SK-N-SH (cell line): ENCODE measurements around the gene CD93. TPM values are rescaled to one million over a fixed set of nuclear protein-coding genes. Genes with fewer than 3 reads are reported as not detected.

ENCODE experiments used
- CTCF ChIA-PET: fragments of 300-600, 350-600 bp; formaldehyde crosslinking; extraction: SDS; loops from one replicate; lab custom pipeline; 2021; lab: Yijun Ruan, JAX
- POLR2A ChIA-PET: fragments of 350-600 bp; sonication (Branson Sonifier 250); formaldehyde crosslinking; extraction: SDS; loops from one replicate; lab custom pipeline; 2020; ENCODE audit warnings: antibody characterized with exemption, inconsistent platforms; lab: Yijun Ruan, JAX
- DNase-seq: peaks from one replicate; pipeline ENCODE4 v3.0.0; 2012
- H2AFZ ChIP-seq: fragments of 200-600 bp; sonication (generic); 2 replicates; pipeline ENCODE4 v1.8.1; 2016; ENCODE audit warnings: antibody characterized with exemption, mild to moderate bottlenecking, low read depth
- H3F3A ChIP-seq: fragments of 200-600 bp; sonication (generic); replicated peaks from 2 replicates; pipeline ENCODE3; 2016; ENCODE audit warnings: antibody characterized with exemption, mild to moderate bottlenecking; ENCODE audit not compliant: insufficient read depth
- H3K27ac ChIP-seq, 2 experiments: fragments of 200-500 bp in 1 of 2; fragments of 200-600 bp in 1 of 2; sonication (Bioruptor generic) in 1 of 2; sonication (generic), shearing (Covaris generic) in 1 of 2; 2 replicates each; pipeline versions ENCODE4 v1.5.1 to v1.6.1; 2014 to 2016; ENCODE audit warnings: low read depth in 2 of 2, inconsistent platforms in 1 of 2, low read length in 1 of 2, mild to moderate bottlenecking in 1 of 2, mixed read lengths in 1 of 2
- H3K27me3 ChIP-seq: fragments of 200-600 bp; sonication (generic), shearing (Covaris generic); 2 replicates; pipeline ENCODE4 v1.6.1; 2016; ENCODE audit warnings: mixed run types; ENCODE audit not compliant: insufficient read depth
- H3K36me3 ChIP-seq, 2 experiments: fragments of 200-500 bp in 1 of 2; fragments of 200-600 bp in 1 of 2; sonication (Bioruptor generic) in 1 of 2; sonication (generic) in 1 of 2; replicated peaks in 1 of 2; 2 replicates each; pipeline versions ENCODE3 to v1.5.1; 2014 to 2016; ENCODE audit warnings: low read length in 1 of 2, mild to moderate bottlenecking in 1 of 2; ENCODE audit not compliant: insufficient read depth in 2 of 2, control insufficient read depth in 1 of 2
- H3K4me1 ChIP-seq, 2 experiments: fragments of 200-500 bp in 1 of 2; fragments of 200-600 bp in 1 of 2; sonication (Bioruptor generic) in 1 of 2; sonication (generic), shearing (Covaris generic) in 1 of 2; 2 replicates each; pipeline versions ENCODE4 v1.5.1 to v1.6.1; 2014 to 2016; ENCODE audit warnings: low read depth in 1 of 2, low read length in 1 of 2, mixed run types in 1 of 2; ENCODE audit not compliant: insufficient read depth in 2 of 2, control insufficient read depth in 1 of 2
- H3K4me2 ChIP-seq: fragments of 200-600 bp; sonication (generic), shearing (Covaris generic); 2 replicates; pipeline ENCODE4 v1.6.1; 2017; ENCODE audit warnings: mixed run types
- H3K4me3 ChIP-seq, 2 experiments: fragments of 200-500 bp in 1 of 2; fragments of 200-600 bp in 1 of 2; sonication (Bioruptor generic) in 1 of 2; sonication (generic), shearing (Covaris generic) in 1 of 2; 2 replicates each; pipeline versions ENCODE4 v1.5.1 to v1.8.1; 2014 to 2016; ENCODE audit warnings: low read depth in 2 of 2, inconsistent platforms in 1 of 2, low read length in 1 of 2, mild to moderate bottlenecking in 1 of 2, mixed read lengths in 1 of 2, moderate library complexity in 1 of 2
- H3K79me2 ChIP-seq: fragments of 200-600 bp; sonication (generic); 2 replicates; pipeline ENCODE4 v1.8.1; 2017; ENCODE audit warnings: mild to moderate bottlenecking; ENCODE audit not compliant: insufficient read depth
- H3K9ac ChIP-seq: fragments of 200-600 bp; sonication (generic); 2 replicates; pipeline ENCODE4 v1.6.1; 2017; ENCODE audit warnings: mixed run types
- H3K9me2 ChIP-seq: fragments of 200-600 bp; sonication (generic); 2 replicates; pipeline ENCODE4 v1.6.1; 2017; ENCODE audit warnings: mixed run types
- H3K9me3 ChIP-seq: fragments of 200-600 bp; sonication (generic); 2 replicates; pipeline ENCODE4 v1.6.1; 2017; ENCODE audit warnings: mixed run types, mild to moderate bottlenecking, moderate library complexity
- H4K20me1 ChIP-seq: fragments of 200-600 bp; sonication (generic); 2 replicates; pipeline ENCODE4 v1.6.1; 2017; ENCODE audit warnings: mild to moderate bottlenecking, mixed run types; ENCODE audit not compliant: insufficient read depth
- CHD2 ChIP-seq: fragments of 150-350 bp; IDR thresholded peaks from 2 replicates; pipeline ENCODE4 v1.6.1; 2018; ENCODE audit warnings: low read length; ENCODE audit not compliant: partially characterized antibody
- EZH2phosphoT487 ChIP-seq: fragments of 200-600 bp; sonication (generic); IDR thresholded peaks from 2 replicates; pipeline ENCODE4 v1.6.1; 2017; ENCODE audit warnings: low read depth, mixed run types, mild to moderate bottlenecking, antibody characterized with exemption, moderate library complexity, borderline replicate concordance
- FOXJ3 ChIP-seq: sonication (generic); formaldehyde crosslinking; IDR thresholded peaks from 2 replicates; pipeline ENCODE4 v1.5.1; 2020; ENCODE audit warnings: mild to moderate bottlenecking, missing genetic modification reagents
- GABPA ChIP-seq: IDR thresholded peaks from 2 replicates; pipeline ENCODE4 v1.4.0; 2012; ENCODE audit warnings: low read depth, mild to moderate bottlenecking
- GATA2 ChIP-seq: sonication (generic); formaldehyde crosslinking; IDR thresholded peaks from 2 replicates; pipeline ENCODE4 v1.5.0; 2020; ENCODE audit warnings: mild to moderate bottlenecking, missing genetic modification reagents
- JUND ChIP-seq: IDR thresholded peaks from 2 replicates; pipeline ENCODE4 v1.4.0; 2012
- MXI1 ChIP-seq: IDR thresholded peaks from 2 replicates; pipeline ENCODE4 v1.6.1; 2012; ENCODE audit warnings: mild to moderate bottlenecking, low read depth, low read length, improper control_type of control experiment
- NFIC ChIP-seq: IDR thresholded peaks from 2 replicates; pipeline ENCODE4 v1.4.0; 2012; ENCODE audit warnings: borderline replicate concordance
- NRF1 ChIP-seq: IDR thresholded peaks from 2 replicates; pipeline ENCODE4 v1.6.1; 2012; ENCODE audit warnings: low read depth, mild to moderate bottlenecking, low read length
- POLR2AphosphoS5 ChIP-seq: IDR thresholded peaks from 2 replicates; pipeline ENCODE4 v1.6.1; 2012; ENCODE audit warnings: low read depth, low read length
- RAD21 ChIP-seq: IDR thresholded peaks from 2 replicates; pipeline ENCODE4 v1.6.1; 2012; ENCODE audit warnings: mild to moderate bottlenecking, low read length
- RFX5 ChIP-seq: IDR thresholded peaks from 2 replicates; pipeline ENCODE4 v1.6.1; 2012; ENCODE audit warnings: mild to moderate bottlenecking, improper control_type of control experiment, low read length
- RXRA ChIP-seq: IDR thresholded peaks from 2 replicates; pipeline ENCODE4 v1.4.0; 2012; ENCODE audit warnings: low read depth, mild to moderate bottlenecking, borderline replicate concordance
- SIN3A ChIP-seq: IDR thresholded peaks from 2 replicates; pipeline ENCODE4 v1.6.1; 2012; ENCODE audit warnings: low read depth, mild to moderate bottlenecking, low read length, moderate library complexity, borderline replicate concordance
- TCF12 ChIP-seq: IDR thresholded peaks from 2 replicates; pipeline ENCODE4 v1.4.0; 2012
- WGBS: methylation state at CpG from one replicate; pipeline ENCODE4 v1.1.6; 2017; ENCODE audit warnings: low lambda C conversion rate; 5-methylcytosine and 5-hydroxymethylcytosine counted together
- polyA plus RNA-seq, 3 experiments: library from polyadenylated mRNA; depleted of rRNA; stranded (reverse); fragments of >200 nt; gene quantifications; 2 replicates each; pipeline ENCODE4 v1.2.3, GENCODE V29; 2012
- TF ChIP-seq, protein P1 (sequence below): IDR thresholded peaks from 2 replicates; pipeline ENCODE4 v1.6.1; 2012; ENCODE audit warnings: mild to moderate bottlenecking, low read depth, low read length, moderate library complexity
- TF ChIP-seq, protein P2 (sequence below): IDR thresholded peaks from 2 replicates; pipeline ENCODE4; 2012
- TF ChIP-seq, protein P3 (sequence below): IDR thresholded peaks from 2 replicates; pipeline ENCODE4 v1.4.0; 2012; ENCODE audit warnings: low read depth, borderline replicate concordance
- TF ChIP-seq, protein P4 (sequence below): IDR thresholded peaks from 2 replicates; pipeline ENCODE4 v1.4.0; 2012; ENCODE audit warnings: low read depth, borderline replicate concordance

Gene CD93
- polyA plus RNA-seq, 1 of the 3 experiments (the other 2 are of a cell fraction): 0.03 TPM

DNA sequence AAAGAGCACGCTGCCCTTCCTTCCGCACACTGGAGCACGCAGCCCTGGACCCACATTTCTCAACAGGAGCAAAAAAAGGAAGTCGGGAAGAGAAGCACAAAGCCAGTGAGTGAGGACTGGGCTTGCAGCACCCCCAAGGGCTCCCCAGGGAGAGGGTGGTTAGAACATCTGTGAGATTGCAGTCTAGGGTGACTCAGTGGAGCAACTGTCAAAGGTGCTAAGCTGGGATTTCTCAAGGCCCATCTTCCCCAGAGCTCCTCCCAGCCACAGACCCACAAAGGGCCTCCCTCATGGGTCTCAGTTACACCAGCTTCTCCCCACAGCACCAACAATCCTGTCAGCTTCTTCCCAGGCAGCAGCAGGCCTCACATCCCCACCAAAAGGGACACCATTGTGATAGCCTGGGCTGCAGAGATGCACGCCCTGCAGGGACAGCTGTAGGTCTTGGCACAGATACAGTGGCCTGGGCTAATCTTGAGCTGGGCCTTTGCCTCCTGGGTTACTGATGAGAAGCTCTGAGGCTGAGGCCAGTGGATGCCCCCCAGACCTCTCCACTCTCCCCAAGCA lies 39.6 kb upstream of the CD93 start:
- 55% methylated on average over 3 of the region's 5 CpGs for WGBS
- no peaks in the 10 kb centered on the region for H3K4me1 ChIP-seq
- H3F3A ChIP-seq: no peaks in the 10 kb centered on the region
- no peaks in the 10 kb centered on the region for H3K79me2 ChIP-seq
- no peaks in the 10 kb centered on the region for H3K9me2 ChIP-seq
- no peak overlapping the region for H3K27ac ChIP-seq
- no peak for TF ChIP-seq JUND
- TF ChIP-seq, protein P1, sequence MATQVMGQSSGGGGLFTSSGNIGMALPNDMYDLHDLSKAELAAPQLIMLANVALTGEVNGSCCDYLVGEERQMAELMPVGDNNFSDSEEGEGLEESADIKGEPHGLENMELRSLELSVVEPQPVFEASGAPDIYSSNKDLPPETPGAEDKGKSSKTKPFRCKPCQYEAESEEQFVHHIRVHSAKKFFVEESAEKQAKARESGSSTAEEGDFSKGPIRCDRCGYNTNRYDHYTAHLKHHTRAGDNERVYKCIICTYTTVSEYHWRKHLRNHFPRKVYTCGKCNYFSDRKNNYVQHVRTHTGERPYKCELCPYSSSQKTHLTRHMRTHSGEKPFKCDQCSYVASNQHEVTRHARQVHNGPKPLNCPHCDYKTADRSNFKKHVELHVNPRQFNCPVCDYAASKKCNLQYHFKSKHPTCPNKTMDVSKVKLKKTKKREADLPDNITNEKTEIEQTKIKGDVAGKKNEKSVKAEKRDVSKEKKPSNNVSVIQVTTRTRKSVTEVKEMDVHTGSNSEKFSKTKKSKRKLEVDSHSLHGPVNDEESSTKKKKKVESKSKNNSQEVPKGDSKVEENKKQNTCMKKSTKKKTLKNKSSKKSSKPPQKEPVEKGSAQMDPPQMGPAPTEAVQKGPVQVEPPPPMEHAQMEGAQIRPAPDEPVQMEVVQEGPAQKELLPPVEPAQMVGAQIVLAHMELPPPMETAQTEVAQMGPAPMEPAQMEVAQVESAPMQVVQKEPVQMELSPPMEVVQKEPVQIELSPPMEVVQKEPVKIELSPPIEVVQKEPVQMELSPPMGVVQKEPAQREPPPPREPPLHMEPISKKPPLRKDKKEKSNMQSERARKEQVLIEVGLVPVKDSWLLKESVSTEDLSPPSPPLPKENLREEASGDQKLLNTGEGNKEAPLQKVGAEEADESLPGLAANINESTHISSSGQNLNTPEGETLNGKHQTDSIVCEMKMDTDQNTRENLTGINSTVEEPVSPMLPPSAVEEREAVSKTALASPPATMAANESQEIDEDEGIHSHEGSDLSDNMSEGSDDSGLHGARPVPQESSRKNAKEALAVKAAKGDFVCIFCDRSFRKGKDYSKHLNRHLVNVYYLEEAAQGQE: no peak
- no peak for TF ChIP-seq NFIC
- TF ChIP-seq TCF12: peak; percentile 45; the same call in 1 of the 2 replicates
- TF ChIP-seq NRF1: no peak
- TF ChIP-seq, protein P2, sequence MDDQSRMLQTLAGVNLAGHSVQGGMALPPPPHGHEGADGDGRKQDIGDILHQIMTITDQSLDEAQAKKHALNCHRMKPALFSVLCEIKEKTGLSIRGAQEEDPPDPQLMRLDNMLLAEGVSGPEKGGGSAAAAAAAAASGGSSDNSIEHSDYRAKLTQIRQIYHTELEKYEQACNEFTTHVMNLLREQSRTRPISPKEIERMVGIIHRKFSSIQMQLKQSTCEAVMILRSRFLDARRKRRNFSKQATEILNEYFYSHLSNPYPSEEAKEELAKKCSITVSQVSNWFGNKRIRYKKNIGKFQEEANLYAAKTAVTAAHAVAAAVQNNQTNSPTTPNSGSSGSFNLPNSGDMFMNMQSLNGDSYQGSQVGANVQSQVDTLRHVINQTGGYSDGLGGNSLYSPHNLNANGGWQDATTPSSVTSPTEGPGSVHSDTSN: 0 out of 2 replicates have a peak, but pooled peaks have one; percentile 14
- ChIA-PET POLR2A (no interaction called here), CTCF (no interaction called here)
- no peaks in the 10 kb centered on the region for H4K20me1 ChIP-seq
- no peaks in the 10 kb centered on the region for H3K36me3 ChIP-seq
- no peak overlapping the region for H3K4me2 ChIP-seq
- DNase-seq: no peak
- H3K27me3 ChIP-seq: no peaks in the 10 kb centered on the region; the same call in 1 of the 2 replicates
- H3K9ac ChIP-seq: no peak overlapping the region
- no peak overlapping the region for H3K4me3 ChIP-seq
- H2AFZ ChIP-seq: no peak overlapping the region
- no peaks in the 10 kb centered on the region for H3K9me3 ChIP-seq

DNA sequence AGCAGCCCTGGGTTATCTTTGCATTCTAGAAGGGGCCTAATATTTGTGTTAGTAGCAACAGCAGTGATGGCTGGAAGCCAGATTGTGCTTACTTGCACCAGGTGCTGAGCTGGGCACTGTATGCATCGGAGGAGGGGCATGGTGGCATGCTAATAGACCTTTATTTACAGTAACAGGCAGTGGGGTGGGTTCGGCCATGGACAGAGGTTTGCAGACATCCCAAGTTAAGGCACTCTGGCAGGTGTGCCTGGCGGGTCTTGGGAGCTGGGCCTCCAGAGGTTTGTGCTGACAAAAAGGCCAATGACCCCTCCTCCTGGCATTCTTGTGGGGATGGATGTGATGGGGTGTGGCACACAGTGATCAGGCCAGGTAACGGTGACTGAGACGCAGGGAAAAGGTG lies 39.0 kb upstream of the CD93 start:
- CTCF ChIA-PET: no interaction called here
- no peak overlapping the region for H3K4me2 ChIP-seq
- TF ChIP-seq TCF12: no peak
- no peak for TF ChIP-seq RAD21
- TF ChIP-seq MXI1: no peak
- TF ChIP-seq, protein P2: no peak
- TF ChIP-seq JUND: no peak
- TF ChIP-seq, protein P3, sequence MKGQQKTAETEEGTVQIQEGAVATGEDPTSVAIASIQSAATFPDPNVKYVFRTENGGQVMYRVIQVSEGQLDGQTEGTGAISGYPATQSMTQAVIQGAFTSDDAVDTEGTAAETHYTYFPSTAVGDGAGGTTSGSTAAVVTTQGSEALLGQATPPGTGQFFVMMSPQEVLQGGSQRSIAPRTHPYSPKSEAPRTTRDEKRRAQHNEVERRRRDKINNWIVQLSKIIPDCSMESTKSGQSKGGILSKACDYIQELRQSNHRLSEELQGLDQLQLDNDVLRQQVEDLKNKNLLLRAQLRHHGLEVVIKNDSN: no peak
- TF ChIP-seq SIN3A: no peak
- TF ChIP-seq FOXJ3 (CRISPR knock-in tag): no peak
- TF ChIP-seq RXRA: no peak
- no peak for TF ChIP-seq CHD2
- TF ChIP-seq POLR2AphosphoS5: no peak
- TF ChIP-seq, protein P4, sequence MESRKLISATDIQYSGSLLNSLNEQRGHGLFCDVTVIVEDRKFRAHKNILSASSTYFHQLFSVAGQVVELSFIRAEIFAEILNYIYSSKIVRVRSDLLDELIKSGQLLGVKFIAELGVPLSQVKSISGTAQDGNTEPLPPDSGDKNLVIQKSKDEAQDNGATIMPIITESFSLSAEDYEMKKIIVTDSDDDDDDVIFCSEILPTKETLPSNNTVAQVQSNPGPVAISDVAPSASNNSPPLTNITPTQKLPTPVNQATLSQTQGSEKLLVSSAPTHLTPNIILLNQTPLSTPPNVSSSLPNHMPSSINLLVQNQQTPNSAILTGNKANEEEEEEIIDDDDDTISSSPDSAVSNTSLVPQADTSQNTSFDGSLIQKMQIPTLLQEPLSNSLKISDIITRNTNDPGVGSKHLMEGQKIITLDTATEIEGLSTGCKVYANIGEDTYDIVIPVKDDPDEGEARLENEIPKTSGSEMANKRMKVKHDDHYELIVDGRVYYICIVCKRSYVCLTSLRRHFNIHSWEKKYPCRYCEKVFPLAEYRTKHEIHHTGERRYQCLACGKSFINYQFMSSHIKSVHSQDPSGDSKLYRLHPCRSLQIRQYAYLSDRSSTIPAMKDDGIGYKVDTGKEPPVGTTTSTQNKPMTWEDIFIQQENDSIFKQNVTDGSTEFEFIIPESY: no peak
- no peak for TF ChIP-seq GABPA
- TF ChIP-seq RFX5: no peak
- TF ChIP-seq EZH2phosphoT487: no peak
- TF ChIP-seq GATA2 (CRISPR knock-in tag): no peak

More for the DNA sequence above, 39.0 kb upstream of the CD93 start:
- Histone ChIP-seq H3K36me3 (no peaks in the 10 kb centered on the region), H3K4me3 (no peak overlapping the region), H4K20me1 (no peaks in the 10 kb centered on the region), H2AFZ (no peak overlapping the region), H3K4me1 (no peaks in the 10 kb centered on the region), H3K9me3 (no peaks in the 10 kb centered on the region), H3K79me2 (no peaks in the 10 kb centered on the region), H3K27me3 (peaks cover 2% of the 10 kb centered on the region; the same call in 1 of the 2 replicates), H3K9me2 (no peaks in the 10 kb centered on the region), H3F3A (no peaks in the 10 kb centered on the region), H3K9ac (no peak overlapping the region), H3K27ac (no peak overlapping the region)
- POLR2A ChIA-PET: no interaction called here
- 49% methylated on average over 4 of the region's 5 CpGs for WGBS
- DNase-seq: no peak
